HG03025 (cell line): ENCODE results near the gene TMEM11.

ENCODE experiments used
- ATAC-seq: cut with Tn5 transposase; IDR thresholded peaks from one replicate; pipeline ENCODE4 v1.9.1; 2021; ENCODE audit warnings: mild to moderate bottlenecking, moderate library complexity; ENCODE audit not compliant: unreplicated experiment, low FRiP score

Gene TMEM11

DNA sequence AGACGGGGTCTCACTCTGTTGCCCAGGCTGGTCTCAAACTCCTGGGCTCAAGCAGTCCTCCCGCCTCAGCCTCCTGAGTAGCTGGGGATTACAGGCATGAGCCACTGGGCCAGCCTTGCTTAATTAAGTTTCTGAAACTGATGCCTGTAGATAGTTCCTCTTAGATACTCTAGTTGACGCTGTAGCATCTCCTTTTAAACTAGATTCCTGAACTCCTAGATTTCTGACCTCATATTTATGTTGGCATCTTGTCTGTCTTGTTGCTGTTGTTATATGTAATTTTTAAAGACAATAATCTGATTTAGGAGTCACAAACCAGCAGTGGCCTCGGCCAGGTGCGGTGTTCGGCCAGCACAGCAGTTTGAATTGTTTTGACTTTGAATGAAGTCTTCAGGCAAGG lies 49.7 kb downstream of the TMEM11 start:
- no peak for ATAC-seq

DNA sequence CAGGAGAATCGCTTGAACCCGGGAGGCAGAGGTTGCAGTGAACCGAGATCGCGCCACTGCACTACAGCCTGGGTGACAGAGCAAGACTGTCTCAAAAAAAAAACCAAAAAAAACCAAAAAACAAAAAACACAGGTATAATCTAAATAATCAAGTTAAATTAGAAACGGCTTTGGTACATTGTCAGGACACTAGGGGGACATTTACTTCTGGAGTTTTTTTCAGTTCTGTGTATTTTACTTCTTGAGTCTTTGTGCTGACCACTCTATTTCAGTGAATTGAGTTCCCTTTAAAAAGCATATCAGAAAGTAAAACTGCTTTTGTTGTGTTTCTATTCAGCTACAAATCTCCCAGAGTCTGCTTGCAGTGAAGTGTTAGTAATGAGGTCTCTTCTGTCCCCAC lies 50.9 kb downstream of the TMEM11 start:
- no peak for ATAC-seq

DNA sequence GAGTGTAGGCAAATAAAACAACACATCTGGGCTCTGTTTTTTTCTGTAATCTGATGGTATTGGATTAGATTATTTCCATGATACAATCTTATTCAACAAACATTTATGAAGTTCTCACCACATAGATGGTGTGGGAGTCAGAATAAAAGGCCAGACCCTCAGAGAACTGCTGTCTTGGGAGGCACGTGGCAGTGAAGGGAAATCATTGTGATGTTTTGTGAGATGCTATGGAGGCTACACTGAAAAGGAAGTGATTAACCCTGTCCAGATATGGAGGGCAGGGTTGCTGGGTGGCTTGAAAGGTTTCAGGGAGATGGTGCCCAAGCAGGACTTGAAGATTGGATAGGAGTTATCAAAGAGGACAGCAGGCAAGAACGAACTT lies 51.6 kb downstream of the TMEM11 start:
- ATAC-seq, result no peak

DNA sequence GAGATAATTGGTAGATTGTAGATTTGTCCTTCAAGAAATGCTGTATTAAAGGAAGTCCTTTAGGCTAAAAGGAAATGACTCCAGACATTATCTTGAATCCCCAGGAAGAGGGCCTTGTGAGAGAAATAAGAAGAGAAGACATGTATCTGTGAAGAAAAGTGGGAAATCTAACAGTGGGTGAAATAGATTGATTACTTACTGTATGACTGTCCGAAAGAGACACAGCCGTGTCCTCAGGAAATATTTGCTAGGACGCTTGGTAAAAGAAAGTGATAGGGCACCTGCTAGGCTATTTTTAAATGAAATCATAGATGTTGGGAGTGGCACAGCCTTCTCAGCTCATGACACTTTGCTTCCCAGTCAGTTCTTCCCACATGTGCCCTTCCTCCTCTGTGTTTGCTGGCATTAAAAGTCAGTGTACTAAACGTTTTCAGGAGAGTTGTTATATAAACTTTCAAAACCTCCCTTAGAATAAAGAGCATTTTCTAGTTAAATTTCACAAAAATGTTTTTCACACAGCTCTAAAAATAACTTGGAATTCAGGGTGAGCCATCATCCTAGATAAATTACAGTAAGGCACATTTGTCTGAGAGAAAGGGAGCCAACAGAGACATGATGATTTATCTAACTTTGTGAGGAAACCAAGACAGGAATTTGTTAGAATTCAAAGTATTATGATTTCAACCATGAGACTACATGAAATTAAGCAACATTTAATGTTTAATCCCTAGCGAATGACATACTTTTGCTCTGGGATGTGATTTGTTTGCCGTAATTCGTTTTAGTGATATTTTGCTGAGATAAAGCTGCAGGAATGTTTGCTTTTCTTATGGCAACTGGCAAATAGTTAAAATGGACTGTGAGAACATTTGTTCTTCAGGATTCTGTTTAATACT lies 52.2 kb downstream of the TMEM11 start:
- ATAC-seq, result no peak

DNA sequence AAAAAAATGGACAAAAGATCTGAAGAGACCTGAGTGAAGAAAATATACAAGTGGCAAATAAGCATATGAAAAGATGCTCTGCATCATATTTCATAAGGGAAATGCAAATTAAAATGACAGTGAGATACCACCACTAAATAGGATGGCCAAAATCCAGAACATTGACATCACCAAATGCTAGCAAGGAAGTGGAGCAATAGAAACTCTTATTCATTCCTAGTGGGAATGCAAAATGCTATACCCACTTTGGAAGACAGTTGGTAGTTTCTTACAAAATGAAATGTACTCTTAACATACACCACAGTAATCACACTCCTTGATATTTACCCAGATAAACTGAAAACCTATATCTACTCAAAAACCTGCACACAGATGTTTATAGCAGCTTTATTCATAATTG lies 53.6 kb downstream of the TMEM11 start:
- no peak for ATAC-seq

DNA sequence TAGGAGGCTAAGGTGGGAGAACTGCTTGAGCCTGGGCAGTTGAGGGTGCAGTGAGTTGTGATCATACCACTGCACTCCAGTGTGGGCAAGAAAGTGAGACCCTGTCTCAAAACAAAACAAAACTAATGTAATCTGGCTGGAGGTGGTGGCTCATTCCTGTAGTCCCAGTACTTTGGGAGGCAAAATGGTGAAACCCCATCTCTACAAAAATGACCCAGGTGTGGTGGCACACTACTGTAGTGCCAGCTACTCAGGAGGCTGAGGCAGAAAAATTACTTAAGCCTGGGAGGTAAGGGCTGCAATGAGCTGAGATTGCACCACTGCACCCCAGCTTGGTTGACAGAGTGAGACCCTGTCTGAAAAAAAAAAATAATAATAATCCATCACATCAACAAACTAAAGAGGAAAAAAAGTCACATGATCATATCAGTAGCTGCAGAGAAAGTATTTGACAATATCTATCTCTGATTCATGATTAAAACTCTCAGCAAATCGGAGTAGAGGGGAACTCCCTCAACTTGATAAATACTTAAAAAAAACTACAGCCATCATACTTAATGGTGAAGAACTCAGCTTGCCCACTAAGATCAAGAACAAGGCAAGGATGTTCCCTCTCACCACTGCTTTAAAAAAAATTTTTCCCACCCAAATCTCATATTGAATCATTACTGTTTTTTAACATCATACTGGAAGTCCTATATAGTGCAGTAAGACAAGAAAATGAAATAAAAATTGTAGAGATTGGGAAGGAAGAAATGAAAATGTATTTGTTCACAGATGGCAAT lies 56.2 kb downstream of the TMEM11 start:
- ATAC-seq, result no peak

DNA sequence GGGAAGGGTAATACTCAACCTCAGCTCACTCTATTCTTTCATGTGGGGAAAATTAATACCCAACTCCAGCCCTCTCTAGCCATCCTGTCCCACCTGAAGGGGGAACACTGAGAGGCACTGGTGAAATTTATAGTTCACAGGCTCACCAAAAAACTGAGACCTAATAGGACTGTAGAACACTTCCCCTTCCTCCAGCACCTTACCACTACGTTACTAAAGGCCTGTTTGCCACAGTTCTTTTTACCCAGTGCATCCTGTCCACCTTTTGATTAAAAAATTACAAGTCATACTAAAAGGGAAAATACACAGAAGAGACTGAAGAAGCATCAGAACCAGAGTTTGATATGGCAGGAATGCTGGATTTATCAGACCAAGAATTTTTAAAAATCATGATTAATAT lies 61.2 kb downstream of the TMEM11 start:
- ATAC-seq, result no peak

DNA sequence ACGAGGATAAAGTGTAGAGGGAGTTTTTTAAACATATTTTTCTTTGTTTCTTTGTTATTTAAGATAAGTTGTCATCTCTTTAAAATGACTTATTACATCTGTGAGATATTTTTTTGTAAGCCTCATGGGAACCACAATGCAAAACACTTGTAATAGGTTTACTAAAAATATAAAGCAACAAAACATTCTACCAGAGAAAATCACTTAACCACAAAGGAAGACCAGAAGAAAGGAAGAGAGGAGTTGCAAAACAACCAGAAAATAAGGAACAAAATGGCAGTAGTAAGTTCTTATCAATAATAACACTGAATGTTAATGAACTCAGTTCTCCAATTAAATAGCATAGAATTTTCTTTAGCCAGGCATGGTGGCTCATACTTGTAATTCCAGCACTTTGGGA lies 64.3 kb downstream of the TMEM11 start:
- ATAC-seq, result no peak
